HEK293 (cell line): ENCODE results near the gene COL9A2.

Experiments used
- CTCF ChIP-seq: fragments of 450-650 bp; formaldehyde crosslinking; IDR thresholded peaks from 2 replicates; pipeline ENCODE4 v1.5.1; 2016; ENCODE audit warnings: missing biosample characterization, missing genetic modification characterization
- ZFP37 ChIP-seq: fragments of 450-650 bp; formaldehyde crosslinking; IDR thresholded peaks from 2 replicates; pipeline ENCODE4 v1.5.1; 2016; ENCODE audit warnings: missing biosample characterization, missing genetic modification characterization

GRCh38 chr1:40303790-40304189 lies 13.3 kb downstream of the COL9A2 start:
- TF ChIP-seq CTCF (tag by site-specific recombination) (no peak), ZFP37 (no peak)
